ACC112 (cell line): ENCODE measurements around the gene CLCA1.

Source experiments
- H2AFZ ChIP-seq: fragments of 200-600 bp; sonication (generic); one replicate; pipeline ENCODE4 v1.6.0; 2017; ENCODE audit warnings: antibody characterized with exemption, low read length; ENCODE audit not compliant: unreplicated experiment
- H3K27ac ChIP-seq: fragments of 200-600 bp; sonication (generic); 2 replicates; pipeline ENCODE4 v1.5.1; 2014; ENCODE audit warnings: low read depth, mild to moderate bottlenecking, antibody characterized with exemption, low read length, moderate library complexity
- H3K27me3 ChIP-seq: fragments of 200-600 bp; sonication (generic); 2 replicates; pipeline ENCODE4 v1.6.1; 2014; ENCODE audit warnings: mild to moderate bottlenecking, antibody characterized with exemption, low read length, moderate library complexity, mixed read lengths; ENCODE audit not compliant: insufficient read depth
- H3K36me3 ChIP-seq: fragments of 200-600 bp; sonication (generic); 2 replicates; pipeline ENCODE4 v1.6.1; 2016; ENCODE audit warnings: mild to moderate bottlenecking, antibody characterized with exemption, low read length, moderate library complexity, mixed read lengths; ENCODE audit not compliant: insufficient read depth
- H3K4me1 ChIP-seq: fragments of 200-600 bp; sonication (generic); one replicate; pipeline ENCODE4 v1.6.1; 2016; ENCODE audit warnings: low read length, mixed read lengths; ENCODE audit not compliant: insufficient read depth, unreplicated experiment, control insufficient read depth
- H3K4me3 ChIP-seq: fragments of 200-600 bp; sonication (generic); 2 replicates; pipeline ENCODE4 v1.5.1; 2014; ENCODE audit warnings: mild to moderate bottlenecking, low read depth, low read length
- H3K79me2 ChIP-seq: fragments of 200-600 bp; sonication (generic); one replicate; pipeline ENCODE4 v1.6.0; 2016; ENCODE audit warnings: low read length; ENCODE audit not compliant: control insufficient read depth, unreplicated experiment, insufficient read depth

CLCA1 gene

GRCh38 chr1:86548839-86549238 is 80.1 kb downstream of the CLCA1 start:
- no peaks in the 10 kb centered on the region for H3K36me3 ChIP-seq
- H3K27ac ChIP-seq, result no peak overlapping the region
- no peaks in the 10 kb centered on the region for H3K79me2 ChIP-seq
- no peak overlapping the region for H2AFZ ChIP-seq
- no peaks in the 10 kb centered on the region for H3K27me3 ChIP-seq
- no peaks in the 10 kb centered on the region for H3K4me1 ChIP-seq
- H3K4me3 ChIP-seq, result no peak overlapping the region
